ENCODE results near the gene PKN3.
"Not testable (repeated sequence)": the region's sequence is repeated elsewhere in the genome, so short reads cannot be mapped to it uniquely, and the experiment has no call there.

PKN3 gene

DNA sequence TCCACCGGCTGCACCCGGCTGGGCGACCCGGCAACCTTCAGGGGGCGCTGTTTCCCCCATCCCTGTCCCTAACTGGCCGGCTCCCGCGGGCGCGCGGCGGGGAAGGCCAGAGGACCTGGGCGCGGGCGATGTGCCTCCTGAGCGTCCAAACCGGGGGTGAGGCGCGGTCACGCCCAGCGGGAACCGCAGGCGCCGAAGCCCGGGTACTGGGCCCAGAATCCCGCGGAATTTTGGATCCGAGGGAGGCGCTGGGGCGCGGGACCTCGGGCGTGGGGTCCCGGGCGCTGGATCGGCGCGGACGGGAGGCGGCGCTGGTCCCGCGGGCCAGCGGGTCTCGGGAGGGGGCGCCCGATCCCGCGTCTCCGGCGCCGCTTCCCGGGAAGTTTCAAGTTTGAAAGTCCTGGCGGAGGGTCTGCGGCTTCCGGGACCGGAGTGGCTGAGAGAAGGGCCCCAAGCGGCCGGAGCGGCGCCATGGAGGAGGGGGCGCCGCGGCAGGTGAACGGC lies at the start of gene PKN3:
Gene PKN3 (plus strand): TSS at position 59 of the 504 bp plus-strand sequence. CDS start 413 bp downstream, at position 472.
- peak; percentile 79 for DNase-seq (ENCODE audit: low read depth)

DNA sequence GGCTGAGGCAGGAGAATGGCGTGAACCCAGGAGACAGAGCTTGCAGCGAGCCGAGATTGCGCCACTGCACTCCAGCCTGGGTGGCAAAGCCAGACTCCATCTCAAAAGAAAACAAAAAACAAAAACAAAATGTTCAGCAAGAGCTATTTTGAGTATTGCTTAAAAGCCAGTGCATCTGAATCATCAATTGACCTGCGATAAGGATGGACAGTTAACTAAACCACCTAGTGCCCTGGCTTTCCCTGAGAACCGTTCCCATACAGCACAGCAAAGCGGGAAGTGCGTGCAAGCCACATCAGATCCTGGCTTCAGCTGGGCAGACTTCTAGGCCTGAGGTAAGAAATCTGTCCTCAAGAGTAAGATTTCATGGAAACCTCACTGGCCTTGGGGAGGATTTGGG lies 48.4 kb upstream of the PKN3 start:
- DNase-seq (ENCODE audit: low read depth), result no peak

DNA sequence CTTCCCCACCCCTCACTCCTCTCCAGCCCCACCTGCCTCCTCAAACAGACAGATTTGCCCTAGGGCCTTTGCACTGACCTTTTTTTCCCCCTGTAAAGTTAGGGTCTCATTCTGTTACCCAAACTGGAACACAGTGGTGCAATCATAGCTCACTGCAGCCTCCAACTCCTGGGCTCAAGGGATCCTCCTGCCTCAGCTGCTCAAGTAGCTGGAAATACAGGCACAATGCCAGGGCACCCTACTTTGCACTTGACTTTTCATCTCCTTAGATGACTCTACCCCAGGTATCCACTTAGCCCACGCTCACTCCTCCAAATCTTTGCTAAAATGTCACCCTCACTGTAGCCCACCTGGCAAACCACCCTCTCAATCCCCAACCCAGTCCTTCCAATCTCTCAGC lies 47.8 kb upstream of the PKN3 start:
- no peak for DNase-seq (ENCODE audit: low read depth)

DNA sequence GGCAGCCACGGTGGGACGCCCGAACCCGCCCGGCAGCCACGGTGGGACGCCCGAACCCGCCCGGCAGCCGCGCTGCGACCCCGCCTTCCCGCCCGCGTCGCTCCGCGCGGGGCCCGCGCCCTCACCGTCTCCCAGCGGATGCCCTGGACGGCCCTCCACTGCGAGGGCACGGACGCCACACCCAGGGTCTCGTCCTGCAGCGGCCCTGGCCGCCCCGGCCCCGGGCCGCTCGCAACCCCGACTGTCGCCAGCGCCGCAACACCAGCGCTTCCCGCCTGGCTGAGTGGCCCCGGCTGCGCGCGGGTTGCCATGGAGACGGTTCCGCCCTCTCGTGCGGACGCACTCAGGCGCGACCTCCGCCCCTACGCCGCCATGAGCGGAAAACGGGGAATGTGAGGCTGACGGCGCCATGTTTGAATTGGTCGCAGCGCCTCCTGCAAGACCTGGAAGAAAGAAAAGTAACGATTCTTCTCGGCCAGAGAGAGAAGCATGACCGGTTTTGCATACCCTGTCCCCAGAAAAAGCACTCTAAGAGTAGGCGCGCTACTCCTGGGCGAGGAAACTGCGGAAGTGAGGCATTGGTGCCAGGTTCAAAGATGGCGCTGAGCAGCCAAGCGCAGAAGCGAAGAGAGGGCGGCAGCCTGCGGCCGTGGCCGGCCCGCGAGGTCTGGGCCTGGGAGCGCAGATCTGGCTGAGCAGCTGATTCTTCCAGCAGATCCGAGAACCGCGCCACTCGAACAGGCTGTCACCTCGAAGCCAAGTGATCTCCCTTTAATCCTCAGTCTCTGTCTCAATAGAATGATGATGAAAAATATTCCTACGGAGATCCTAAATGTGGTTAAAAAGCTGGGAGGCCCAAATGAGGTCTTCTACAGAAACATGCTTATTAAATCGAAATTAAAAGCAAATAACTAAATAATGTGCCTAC lies 45.6 kb upstream of the PKN3 start, which contains the start of gene DYNC2I2:
Gene DYNC2I2 (minus strand): TSS at position 432 of the 928 bp plus-strand sequence. CDS start 121 bp downstream, at position 311.
- DNase-seq (ENCODE audit: low read depth), result peak; percentile 93

DNA sequence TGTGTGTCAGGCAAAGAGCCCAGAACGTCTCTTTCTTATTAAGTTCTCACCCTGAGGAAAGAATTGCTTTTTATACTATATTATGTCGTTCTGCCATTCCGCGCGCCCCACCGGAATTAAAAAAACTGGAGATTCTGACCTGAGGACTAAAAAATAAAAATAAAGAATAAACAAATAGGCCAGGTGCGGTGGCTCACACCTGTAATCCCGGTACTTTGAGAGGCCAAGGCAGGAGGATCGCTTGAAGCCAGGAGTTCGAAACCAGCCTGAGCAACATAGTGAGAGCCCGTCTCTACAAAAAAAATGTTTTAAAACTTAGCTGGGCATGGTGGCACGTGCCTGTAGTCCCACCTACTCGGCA lies 45.0 kb upstream of the PKN3 start:
- DNase-seq (ENCODE audit: low read depth), result no peak

DNA sequence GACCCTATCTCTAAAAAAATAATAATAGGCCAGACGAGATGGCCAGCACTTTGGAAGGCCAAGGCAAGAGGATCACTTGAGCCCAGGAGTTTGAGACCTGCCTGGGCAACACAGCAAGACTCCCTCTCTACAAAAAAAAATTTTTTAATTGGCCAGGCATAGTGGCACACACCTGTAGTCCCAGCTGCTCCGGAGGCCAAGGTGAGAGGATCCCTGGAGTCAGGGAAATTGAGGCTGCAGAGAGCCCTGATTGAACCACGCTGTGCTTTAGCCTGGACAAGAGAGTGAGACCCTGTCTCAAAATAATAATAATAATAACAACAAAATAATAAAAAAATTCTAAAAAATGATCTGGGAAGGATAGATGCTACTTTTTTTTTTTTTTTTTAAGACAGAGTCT lies 44.5 kb upstream of the PKN3 start:
- no peak for DNase-seq (ENCODE audit: low read depth)

DNA sequence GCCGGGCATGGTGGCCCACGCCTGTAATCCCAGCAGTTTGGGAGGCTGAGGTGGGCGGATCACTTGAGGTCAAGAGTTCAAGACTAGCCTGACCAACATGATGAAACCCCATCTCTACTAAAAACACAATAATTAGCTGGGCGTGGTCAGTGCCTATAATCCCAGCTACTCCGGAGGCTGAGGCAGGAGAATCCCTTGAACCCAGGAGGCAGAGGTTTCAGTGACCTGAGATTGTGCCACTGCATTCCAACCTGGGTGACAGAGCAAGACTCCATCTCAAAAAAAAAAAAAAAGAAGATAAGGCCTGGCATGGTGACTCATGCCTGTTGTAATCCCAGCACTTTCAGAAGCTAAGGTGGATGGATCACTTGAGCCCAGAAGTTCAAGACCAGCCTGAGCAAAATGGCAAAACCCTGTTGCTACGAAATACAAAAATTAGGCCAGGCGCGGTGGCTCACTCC lies 35.8 kb upstream of the PKN3 start:
- DNase-seq (ENCODE audit: low read depth), result not testable (repeated sequence)

DNA sequence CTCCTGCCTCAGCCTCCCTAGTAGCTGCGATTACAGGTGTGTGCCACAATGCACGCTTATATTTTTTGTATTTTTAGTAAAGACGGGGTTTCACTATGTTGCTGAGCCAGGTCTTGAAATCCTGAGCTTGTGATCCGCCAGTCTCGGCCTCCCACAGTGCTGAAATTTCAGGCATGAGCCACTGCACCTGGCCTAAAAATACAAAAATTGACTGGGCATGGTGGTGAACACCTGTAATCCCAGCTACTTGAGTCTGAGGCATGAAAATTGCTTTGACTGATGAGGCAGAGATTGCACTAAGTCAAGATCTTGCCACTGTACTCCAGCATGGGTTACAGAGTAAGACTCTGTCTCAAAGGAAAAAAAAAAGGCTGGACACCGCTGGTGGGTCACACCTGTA lies 32.5 kb upstream of the PKN3 start:
- DNase-seq (ENCODE audit: low read depth), result no peak

DNA sequence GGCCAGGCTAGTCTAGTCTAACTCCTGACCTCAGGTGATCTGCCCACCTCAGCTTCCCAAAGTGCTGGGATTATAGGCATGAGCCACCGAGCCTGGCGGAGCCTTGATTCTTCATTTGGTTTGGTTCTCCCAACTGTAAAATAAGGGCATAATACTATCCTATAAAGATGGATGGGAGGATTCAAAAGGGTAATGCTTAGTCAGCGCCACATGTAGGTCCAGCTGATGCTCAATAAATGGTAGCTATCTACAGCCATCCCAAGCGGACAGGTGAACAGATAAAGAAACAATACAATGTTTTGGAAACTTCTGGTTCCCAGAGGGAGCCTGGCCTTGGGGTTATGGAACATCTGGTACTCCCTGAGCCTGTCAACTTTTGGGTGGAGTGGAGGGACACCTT lies 26.9 kb upstream of the PKN3 start:
- DNase-seq (ENCODE audit: low read depth), result no peak

DNA sequence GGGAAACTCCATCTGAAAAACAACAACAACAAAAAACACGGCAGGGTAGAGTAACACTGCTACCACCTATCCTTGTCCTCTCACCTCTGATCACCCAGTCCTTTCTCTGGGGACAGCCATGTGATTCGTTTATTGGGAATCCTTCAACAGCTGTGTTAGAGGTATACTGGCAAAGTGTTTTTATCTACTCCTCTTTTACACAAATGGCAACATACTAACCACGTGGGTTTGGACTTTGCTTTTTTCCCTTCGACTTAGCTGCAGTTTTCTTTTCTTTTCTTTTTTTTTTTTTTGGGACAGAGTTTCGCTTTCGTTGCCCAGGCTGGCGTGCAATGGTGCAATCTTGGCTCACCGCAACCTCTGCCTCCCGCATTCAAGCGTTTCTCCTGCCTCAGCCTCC lies 24.5 kb upstream of the PKN3 start:
- no peak for DNase-seq (ENCODE audit: low read depth)

DNA sequence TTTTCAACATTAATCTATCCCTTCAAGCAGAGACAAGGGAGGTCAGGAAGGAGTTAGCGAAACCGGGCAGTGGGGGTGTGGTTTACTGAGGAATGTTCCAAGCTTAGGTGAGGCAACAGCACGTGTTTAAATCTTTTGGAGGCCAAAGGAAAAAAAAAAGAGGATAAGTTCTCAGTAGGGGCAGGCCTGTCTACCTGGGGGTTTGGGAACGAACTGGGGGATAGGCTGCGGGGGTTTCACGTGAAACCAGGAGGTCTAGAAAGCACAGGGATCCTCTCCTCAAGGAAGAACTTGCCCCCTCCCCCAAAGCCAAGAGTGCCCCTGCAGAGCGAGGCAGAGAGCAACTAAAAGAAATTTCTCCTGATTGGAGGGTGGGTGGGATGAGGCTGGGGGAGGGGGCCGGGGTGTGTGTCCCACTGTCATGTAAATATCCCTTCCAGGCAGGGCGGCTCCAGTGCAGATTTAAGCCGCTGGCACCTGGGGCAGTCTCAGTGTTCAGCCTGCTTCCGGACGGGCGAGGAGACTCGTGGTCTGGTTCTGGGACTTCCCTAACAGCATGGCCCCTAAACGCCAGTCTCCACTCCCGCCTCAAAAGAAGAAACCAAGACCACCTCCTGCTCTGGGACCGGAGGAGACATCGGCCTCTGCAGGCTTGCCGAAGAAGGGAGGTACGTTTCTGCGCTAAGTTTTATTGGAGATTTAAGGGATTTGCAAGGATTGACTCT lies 18.8 kb upstream of the PKN3 start:
- no peak for DNase-seq (ENCODE audit: low read depth)

DNA sequence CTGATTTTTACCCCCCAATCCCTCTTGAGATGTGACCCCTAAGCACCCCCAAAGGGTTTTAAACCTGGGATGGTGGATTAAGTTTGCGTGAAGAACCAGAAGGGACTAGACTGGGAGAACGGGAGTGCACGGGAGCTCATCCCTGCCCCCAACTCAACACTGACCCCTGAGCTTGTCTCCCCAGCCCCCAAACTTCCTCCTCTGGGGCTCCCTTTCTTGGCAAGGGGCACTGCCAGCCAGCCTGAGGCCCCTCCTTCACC lies 18.3 kb upstream of the PKN3 start:
- no peak for DNase-seq (ENCODE audit: low read depth)

DNA sequence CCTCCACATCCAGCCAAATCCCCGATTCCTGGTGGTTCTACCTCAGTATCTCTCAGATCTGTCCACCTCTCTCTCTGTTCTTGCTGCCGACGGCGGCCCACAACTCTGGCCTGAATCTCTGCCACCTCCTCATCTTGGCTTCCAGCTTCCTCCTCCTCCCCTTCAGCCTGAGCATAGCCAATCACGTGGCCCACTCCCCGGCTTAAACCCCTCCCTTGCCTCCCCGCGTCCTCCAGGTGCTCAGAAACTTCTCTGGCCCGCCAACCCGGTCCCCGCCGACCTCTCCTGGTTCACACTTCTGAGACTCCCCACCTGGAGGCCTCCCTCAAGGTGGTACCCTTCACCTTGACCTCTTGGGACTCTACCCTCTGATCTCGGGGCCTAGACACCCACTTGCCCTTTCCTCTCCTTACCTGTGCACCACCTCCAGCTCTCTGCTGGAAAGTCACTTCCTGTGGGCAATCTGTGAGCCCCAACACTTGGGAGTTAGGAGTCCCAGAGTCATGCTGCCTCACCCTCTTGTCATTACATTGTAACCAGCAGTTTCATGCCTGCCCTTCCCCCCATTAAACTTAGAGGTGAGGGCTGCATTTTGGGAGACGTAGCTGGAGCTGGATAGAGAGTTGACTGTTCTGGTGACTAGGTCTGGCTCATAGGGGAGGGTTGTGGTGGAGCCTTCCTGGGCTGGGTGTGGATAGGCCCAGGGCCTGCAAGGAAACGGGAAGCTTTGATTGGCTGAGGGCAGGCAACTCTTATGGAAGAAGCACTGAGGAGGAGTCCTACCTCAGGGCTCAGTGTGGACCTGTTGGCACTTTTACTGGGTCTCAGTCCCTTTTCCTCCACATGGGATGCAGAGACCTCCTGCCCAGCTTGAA lies 17.7 kb upstream of the PKN3 start:
- peak; percentile 59 for DNase-seq (ENCODE audit: low read depth)

DNA sequence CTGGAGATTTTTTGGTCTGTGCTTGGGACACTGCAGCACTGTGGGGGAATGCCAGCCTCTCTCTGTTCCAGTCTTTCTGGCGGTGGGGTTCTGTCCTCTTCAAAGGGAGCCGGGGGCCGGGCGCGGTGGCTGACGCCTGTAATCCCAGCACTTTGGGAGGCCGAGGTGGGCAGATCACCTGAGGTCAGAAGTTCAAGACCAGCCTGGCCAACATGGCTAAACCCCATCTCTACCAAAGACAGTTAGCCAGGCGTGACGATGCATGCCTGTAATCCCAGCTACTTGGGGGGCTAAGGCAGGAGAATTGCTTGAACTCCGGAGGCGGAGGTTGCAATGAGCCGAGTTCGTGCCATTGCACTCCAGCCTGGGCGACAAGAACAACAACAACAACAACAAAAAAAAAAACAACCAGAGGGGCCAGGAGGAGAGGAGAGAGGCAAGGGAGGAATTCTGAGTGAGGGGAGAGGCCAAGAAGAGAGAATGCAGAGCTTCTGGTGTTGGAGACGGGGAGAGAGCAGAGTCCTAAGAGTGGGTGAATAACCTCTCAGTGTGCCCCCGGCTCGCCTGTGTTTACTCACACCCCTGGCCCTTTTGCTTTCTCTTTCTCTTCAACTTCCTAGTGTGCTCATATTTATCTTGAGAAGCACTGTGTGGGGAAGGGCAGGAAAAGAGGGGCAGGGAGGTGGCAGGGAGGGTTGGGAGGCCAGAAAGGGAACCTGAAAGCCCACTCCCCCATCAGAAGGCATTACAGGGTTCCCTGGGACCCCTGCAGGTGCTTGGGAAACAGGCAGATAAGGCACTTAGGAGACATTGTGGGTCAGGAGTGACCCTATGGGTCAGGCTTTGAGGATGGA lies 16.4 kb upstream of the PKN3 start:
- DNase-seq (ENCODE audit: low read depth), result no peak

DNA sequence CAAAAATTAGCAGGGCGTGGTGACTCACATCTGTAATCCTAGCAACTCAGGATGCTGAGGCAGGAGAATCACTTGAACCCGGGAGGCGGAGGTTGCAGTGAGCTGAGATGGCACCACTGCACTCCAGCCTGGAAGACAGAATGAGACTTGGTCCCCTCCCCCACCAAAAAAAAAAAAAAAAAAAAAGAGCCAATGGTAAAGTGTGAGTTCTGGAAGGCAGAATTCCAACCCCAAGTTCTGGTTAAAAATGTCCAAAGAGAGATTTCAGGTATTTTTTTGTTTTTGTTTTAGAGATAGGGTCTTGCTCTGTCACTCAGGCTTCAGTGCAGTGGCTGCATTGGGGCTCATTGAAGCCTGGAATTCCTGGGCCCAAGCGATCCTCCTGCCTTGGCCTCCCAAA lies 14.8 kb upstream of the PKN3 start:
- DNase-seq (ENCODE audit: low read depth), result no peak

DNA sequence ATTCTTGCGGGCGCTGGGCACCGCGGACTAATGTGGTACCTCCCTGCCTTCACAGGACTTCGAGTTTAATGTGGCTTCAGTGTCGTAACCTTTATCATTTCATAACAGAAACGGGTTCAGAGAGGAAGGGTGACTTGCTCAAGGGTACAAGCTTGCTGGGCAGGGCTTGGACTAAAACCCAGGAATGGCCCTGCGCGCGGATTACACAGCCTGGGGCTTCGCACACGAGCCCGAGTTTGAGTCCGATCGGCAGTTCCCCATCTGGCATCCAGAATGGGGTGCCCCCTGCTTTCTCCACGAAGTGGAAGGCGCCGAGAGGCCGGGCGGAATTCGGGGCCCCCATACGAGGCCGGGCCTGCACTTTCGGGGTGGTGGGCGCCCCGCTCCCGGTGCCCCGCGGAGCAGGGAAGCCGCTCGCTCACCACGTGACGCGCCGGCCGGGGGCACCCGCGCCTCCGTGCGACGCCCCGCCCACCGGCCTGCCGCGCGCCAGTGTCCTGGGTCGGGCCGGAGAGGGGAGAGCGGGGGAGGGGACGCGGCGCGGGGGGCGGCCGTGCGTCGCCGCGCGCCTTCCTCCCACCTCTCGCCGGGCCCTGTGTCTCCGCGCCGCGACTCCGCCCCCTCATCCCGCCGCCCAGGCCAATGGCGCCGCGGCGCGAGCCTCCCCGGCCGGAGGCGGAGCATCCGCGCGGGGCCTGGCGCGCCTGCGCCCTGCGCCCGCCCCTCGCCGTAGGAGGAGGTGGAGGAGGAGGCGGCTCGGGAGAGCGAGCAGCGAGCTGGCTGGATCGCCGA lies 13.6 kb upstream of the PKN3 start, which contains the start of gene SET:
Gene SET (plus strand): TSS at position 722 of the 792 bp plus-strand sequence. CDS start 361 bp downstream, outside the sequence.
- DNase-seq (ENCODE audit: low read depth), result peak; percentile 86

DNA sequence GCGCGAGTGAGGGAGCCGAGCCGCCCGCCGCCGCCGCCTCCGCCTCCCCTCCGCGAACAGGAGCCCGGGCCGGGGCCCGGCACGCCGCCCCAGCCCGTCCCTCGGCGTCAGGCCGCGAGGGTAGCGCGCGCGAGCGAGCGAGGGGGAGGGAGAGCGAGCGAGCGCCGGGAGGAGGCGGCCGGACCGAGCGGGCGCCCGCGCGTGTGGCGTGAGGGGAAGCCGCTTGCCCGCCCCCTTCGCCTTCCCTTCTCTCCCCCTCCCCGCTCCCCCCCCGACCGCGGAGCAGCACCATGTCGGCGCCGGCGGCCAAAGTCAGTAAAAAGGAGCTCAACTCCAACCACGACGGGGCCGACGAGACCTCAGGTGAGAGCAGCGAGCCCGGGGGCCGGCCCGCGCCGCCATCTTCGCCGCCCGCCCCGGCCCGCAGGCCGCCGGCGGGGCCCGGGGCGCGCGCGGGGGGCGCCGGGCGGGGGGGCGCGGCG lies 13.0 kb upstream of the PKN3 start:
- DNase-seq (ENCODE audit: low read depth), result no peak

DNA sequence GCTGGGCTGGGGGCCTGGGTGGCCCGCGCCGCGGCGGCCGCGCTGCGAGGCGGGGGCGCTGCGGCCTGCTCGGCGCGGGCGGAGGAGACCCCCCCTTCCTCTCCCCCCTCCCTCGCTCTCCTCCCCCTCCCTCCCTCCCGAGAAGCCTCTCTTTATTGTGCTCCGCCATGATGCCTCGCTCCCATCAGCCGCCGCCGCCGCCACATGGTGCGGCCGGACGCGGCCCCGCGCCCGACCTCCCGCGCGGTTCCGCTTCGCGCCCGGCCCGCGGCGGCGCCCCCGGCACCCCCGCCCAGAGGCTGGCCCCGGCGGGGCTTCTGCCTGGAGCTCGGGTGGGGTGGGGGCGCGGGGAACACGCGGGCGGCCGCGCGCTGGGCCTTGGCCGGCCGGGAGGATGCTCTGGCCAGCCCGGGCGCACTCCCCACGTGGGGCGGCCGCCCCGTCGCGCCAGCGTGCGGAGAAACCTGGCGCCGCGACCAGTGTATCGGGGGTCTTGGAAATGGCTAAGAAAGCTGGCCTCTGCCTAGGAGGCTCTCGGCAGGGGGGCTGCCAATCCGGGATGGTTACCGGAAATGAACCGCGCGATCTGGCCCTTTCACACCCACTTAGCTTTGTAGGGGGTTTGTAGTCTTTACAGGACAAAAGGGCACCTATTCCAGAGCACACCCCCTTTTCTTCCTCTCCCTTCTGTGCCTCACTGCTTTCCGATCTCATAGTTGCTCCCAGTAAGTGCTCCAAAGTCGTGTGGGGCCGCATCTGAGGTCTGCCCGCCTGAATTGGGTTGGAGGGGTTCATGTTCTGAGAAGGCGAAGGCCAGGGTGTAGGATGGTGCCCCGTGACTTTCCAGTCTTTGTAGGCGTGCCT lies 12.3 kb upstream of the PKN3 start:
- no peak for DNase-seq (ENCODE audit: low read depth)

DNA sequence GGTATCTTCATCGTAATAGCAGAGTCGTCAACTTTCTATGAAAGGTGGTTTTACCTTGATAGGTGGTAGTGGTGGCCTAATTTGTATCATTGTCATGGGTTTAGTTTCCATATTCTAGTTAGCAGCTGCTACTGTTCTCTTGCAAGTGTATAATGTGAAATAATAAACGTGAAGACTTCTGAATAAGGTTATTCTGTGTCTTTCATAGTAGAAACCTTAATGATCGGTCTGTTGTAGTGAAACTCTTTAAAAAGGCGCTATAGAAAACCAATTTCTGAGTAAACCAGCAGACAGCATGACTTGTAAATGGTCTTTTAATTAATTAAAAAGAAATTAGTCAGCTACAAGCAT lies 11.6 kb upstream of the PKN3 start:
- DNase-seq (ENCODE audit: low read depth), result no peak
